Spleen (tissue), 11 donors: ENCODE data around the gene CACNA1C. TPM values are rescaled to one million over a fixed set of nuclear protein-coding genes. Genes with fewer than 3 reads are reported as not detected.
A peak's percentile ranks its signal among the peaks of the same experiment; 100 is the strongest.

ENCODE experiments used
- DNase-seq: peaks from one replicate; pipeline ENCODE4 v3.0.0-alpha.2; 2020
- H3K27ac ChIP-seq, 8 donors: fragments of 200-600 bp; sonication (generic) in 7 of 8; 1 replicate in 4 of 8; 2 replicates in 4 of 8; pipeline versions ENCODE4 v1.5.0 to v1.8.0; 2016 to 2021; ENCODE audit warnings: inconsistent platforms in 4 of 8, mild to moderate bottlenecking in 4 of 8, moderate library complexity in 1 of 8
- H3K27me3 ChIP-seq, 7 donors: fragments of 200-600 bp; sonication (generic) in 6 of 7; replicated peaks in 1 of 7; 1 replicate in 4 of 7; 2 replicates in 3 of 7; pipeline versions ENCODE4 v1.5.0 to v1.8.0; 2016 to 2021; ENCODE audit warnings: inconsistent platforms in 3 of 7, mild to moderate bottlenecking in 1 of 7
- H3K36me3 ChIP-seq, 6 donors: fragments of 200-600 bp; sonication (generic) in 5 of 6; 1 replicate in 4 of 6; 2 replicates in 2 of 6; pipeline versions ENCODE4 v1.5.0 to v1.8.0; 2016 to 2021; ENCODE audit warnings: inconsistent platforms in 2 of 6
- H3K4me1 ChIP-seq, 6 donors: fragments of 200-600 bp; sonication (generic) in 5 of 6; 1 replicate in 3 of 6; 2 replicates in 3 of 6; pipeline versions ENCODE4 v1.5.0 to v1.8.0; 2016 to 2021; ENCODE audit warnings: inconsistent platforms in 3 of 6
- H3K4me3 ChIP-seq, 8 donors: fragments of 200-600 bp; sonication (generic) in 7 of 8; 1 replicate in 4 of 8; 2 replicates in 4 of 8; pipeline versions ENCODE4 v1.5.0 to v1.8.0; 2016 to 2021; ENCODE audit warnings: inconsistent platforms in 4 of 8, mild to moderate bottlenecking in 4 of 8, moderate library complexity in 2 of 8
- H3K9me3 ChIP-seq, 8 donors: fragments of 200-600 bp; sonication (generic) in 7 of 8; 1 replicate in 4 of 8; 2 replicates in 4 of 8; pipeline versions ENCODE4 v1.5.0 to v1.8.0; 2016 to 2021; ENCODE audit warnings: inconsistent platforms in 4 of 8
- CTCF ChIP-seq, 11 experiments: fragments of 200-600 bp in 7 of 11; fragments of 450-650 bp in 4 of 11; sonication (generic) in 4 of 11; IDR thresholded peaks in 8 of 11; conservative IDR thresholded peaks in 3 of 11; 1 replicate in 7 of 11; 2 replicates in 4 of 11; pipeline versions ENCODE4 v1.4.0 to v1.8.0; 2016 to 2021; ENCODE audit warnings: antibody characterized with exemption in 11 of 11, inconsistent platforms in 4 of 11, mild to moderate bottlenecking in 1 of 11
- POLR2A ChIP-seq, 3 donors: fragments of 450-650 bp; IDR thresholded peaks; one replicate each; pipeline ENCODE4 v1.5.1; 2017; ENCODE audit warnings: antibody characterized with exemption in 3 of 3, mild to moderate bottlenecking in 1 of 3
- POLR2AphosphoS5 ChIP-seq, 3 donors: sonication (generic); formaldehyde crosslinking; IDR thresholded peaks; one replicate each; pipeline ENCODE4 v1.5.1; 2017; ENCODE audit warnings: antibody characterized with exemption in 3 of 3
- WGBS, 5 donors: extraction: QIAGEN DNeasy Blood & Tissue Kit in 3 of 5; methylation state at CpG; one replicate each; pipeline versions ENCODE4 v1.1.5 to v1.1.7; 2013 to 2018; 5-methylcytosine and 5-hydroxymethylcytosine counted together
- intact Hi-C: fragments of 100-400 bp; cut with DNase I; formaldehyde crosslinking; loops from one replicate; pipeline ENCODE4 v1.15.0; 2023; ENCODE audit warnings: low total_unique reads
- polyA plus RNA-seq, 3 donors: library from polyadenylated mRNA; stranded (reverse); fragments of 200-250 nt; gene quantifications; one replicate each; pipeline ENCODE4 v1.2.1, GENCODE V29; 2013
- total RNA-seq, 7 donors: library from RNA; depleted of rRNA in 3 of 7; stranded (reverse); fragments of >200 nt in 3 of 7; fragmentation: NEBNext Ultra II Directional in 4 of 7; extraction: Animal tissue kit (Norgen Biotek cat#: 25700) in 4 of 7; gene quantifications; one replicate each; pipeline versions ENCODE4 v1.1.0 to v1.2.1, GENCODE V29; 2016 to 2021
- donor health status: healthy with polysubstance abuse.
- donor health status: DM: no; HTN: no; CAD: no; lungs with moderate emphysema.
- donor health status: DM: no; HTN: no; CAD: no.
- donor health status: Bipolar disorder and iron deficiency.
- donor health status: healthy.
- donor health status: DM: no; HTN: no; CAD: no.
- donor health status: DM: yes; HTN: yes; CAD: no.

The CACNA1C gene
- total and polyA plus RNA-seq, 10 donors: 0.67 to 27.6 (median 18.4) TPM

- no peak for DNase-seq
- TF ChIP-seq POLR2AphosphoS5 (IDR thresholded peaks at IDR 0.05) (peak in 1 of 3 donors; percentile 49), CTCF (IDR thresholded peaks at IDR 0.05 in 8 of 11, conservative IDR thresholded peaks at IDR 0.05 in 3 of 11) (no peak)
- no peaks in the 10 kb centered on the region for H3K36me3 ChIP-seq
- peaks cover 0 to 36% (median 9%) of the 10 kb centered on the region in 6 donors for H3K4me1 ChIP-seq
- 59 to 81% (median 64%) methylated on average over 6 of the region's 6 CpGs for WGBS, 5 donors
- H3K9me3 ChIP-seq: no peaks in the 10 kb centered on the region
- intact Hi-C loops: no loop called here
- H3K27me3 ChIP-seq: peaks cover 0 to 2% (median 0%) of the 10 kb centered on the region in 7 donors
- H3K27ac ChIP-seq: peak overlapping the region in 5 of 8 donors; percentile 5 to 40 (median 30)
- H3K4me3 ChIP-seq: no peak overlapping the region
Measured at GRCh38 chr12:2264651-2265232, 212.0 kb downstream of the CACNA1C start.

GRCh38 chr12:2265461-2266167 lies 212.8 kb downstream of the CACNA1C start:
- peak overlapping the region in 2 of 8 donors; percentile 33 to 40 for H3K27ac ChIP-seq
- peaks cover 0 to 32% (median 5%) of the 10 kb centered on the region in 6 donors for H3K4me1 ChIP-seq
- H3K36me3 ChIP-seq: no peaks in the 10 kb centered on the region

GRCh38 chr12:2266666-2267620 lies 214.2 kb downstream of the CACNA1C start:
- Histone ChIP-seq H3K9me3 (no peaks in the 10 kb centered on the region), H3K36me3 (no peaks in the 10 kb centered on the region), H3K4me1 (peaks cover 0 to 32% (median 4%) of the 10 kb centered on the region in 6 donors), H3K27me3 (no peaks in the 10 kb centered on the region), H3K27ac (no peak overlapping the region), H3K4me3 (no peak overlapping the region)
- TF ChIP-seq POLR2AphosphoS5 (IDR thresholded peaks at IDR 0.05): no peak
- no peak for TF ChIP-seq POLR2A (IDR thresholded peaks at IDR 0.05)
- no peak for TF ChIP-seq CTCF (IDR thresholded peaks at IDR 0.05 in 8 of 11, conservative IDR thresholded peaks at IDR 0.05 in 3 of 11)
- intact Hi-C loops: no loop called here
- DNase-seq: no peak
- WGBS, 5 donors: 79 to 89% (median 86%) methylated on average over 13 of the region's 13 CpGs

More at GRCh38 chr12:2265461-2266167, 212.8 kb downstream of the CACNA1C start:
- H3K4me3 ChIP-seq: no peak overlapping the region
- no peaks in the 10 kb centered on the region for H3K27me3 ChIP-seq
- TF ChIP-seq POLR2A (IDR thresholded peaks at IDR 0.05) (no peak), POLR2AphosphoS5 (IDR thresholded peaks at IDR 0.05) (no peak), CTCF (IDR thresholded peaks at IDR 0.05 in 8 of 11, conservative IDR thresholded peaks at IDR 0.05 in 3 of 11) (no peak)
- H3K9me3 ChIP-seq: no peaks in the 10 kb centered on the region
- WGBS, 5 donors: 77 to 85% (median 81%) methylated on average over 9 of the region's 9 CpGs
- DNase-seq: peak; percentile 17
- intact Hi-C loops: no loop called here
